Pancreas (tissue), 10 donors: Measurements from ENCODE around the gene E2F1. TPM values are rescaled to one million over a fixed set of nuclear protein-coding genes. Genes with fewer than 3 reads are reported as not detected.

Experiments used
- ATAC-seq, 4 donors: fragments of 200-7000 bp; cut with Tn5 transposase; one replicate each; pipeline versions ENCODE4 v1.8.0 to v1.9.1; 2020; ENCODE audit warnings: mild to moderate bottlenecking in 4 of 4, moderate library complexity in 4 of 4
- DNase-seq, 6 donors: peaks; one replicate each; pipeline ENCODE4 v3.0.0-alpha.2; 2020
- FAIRE-seq: peaks from 2 replicates; lab custom pipeline; 2012; peaks lifted over from hg19 to GRCh38; lab: Jason Lieb, UNC
- H3K27ac ChIP-seq, 4 donors: fragments of 200-600 bp; sonication (generic); 1 replicate in 3 of 4; 2 replicates in 1 of 4; pipeline versions ENCODE4 v1.5.0 to v1.8.0; 2020
- H3K27me3 ChIP-seq, 4 donors: fragments of 200-600 bp; one replicate each; pipeline ENCODE4 v1.8.0; 2021
- H3K36me3 ChIP-seq, 3 donors: fragments of 200-600 bp; sonication (generic) in 1 of 3; one replicate each; pipeline versions ENCODE4 v1.5.0 to v1.8.0; 2020 to 2021
- H3K4me1 ChIP-seq, 3 donors: fragments of 200-600 bp; one replicate each; pipeline ENCODE4 v1.8.0; 2021
- H3K4me3 ChIP-seq, 4 donors: fragments of 200-600 bp; sonication (generic) in 2 of 4; one replicate each; pipeline versions ENCODE4 v1.5.0 to v1.8.0; 2020 to 2021
- H3K9me3 ChIP-seq, 4 donors: fragments of 200-600 bp; one replicate each; pipeline ENCODE4 v1.8.0; 2021
- CTCF ChIP-seq, 4 donors: fragments of 200-600 bp; sonication (generic) in 3 of 4; IDR thresholded peaks; one replicate each; pipeline versions ENCODE4 v1.5.0 to v1.8.0; 2021; ENCODE audit warnings: antibody characterized with exemption in 4 of 4
- WGBS, 2 donors: extraction: QIAGEN DNeasy Blood & Tissue Kit; methylation state at CpG; one replicate each; pipeline ENCODE4 v1.1.7; 2013; 5-methylcytosine and 5-hydroxymethylcytosine counted together
- intact Hi-C, 3 donors: fragments of 100-400 bp; cut with DNase I; formaldehyde crosslinking; loops; one replicate each; pipeline versions ENCODE4 v1.11.1 to v1.14.2; 2022
- polyA plus RNA-seq, 2 donors: library from polyadenylated mRNA; stranded (reverse); fragments of 200-250 nt; gene quantifications; one replicate each; pipeline ENCODE4 v1.2.3, GENCODE V29; 2013
- total RNA-seq, 6 donors: library from RNA; stranded (reverse); fragmentation: NEBNext Ultra II Directional in 4 of 6; extraction: Animal tissue kit (Norgen Biotek cat#: 25700) in 4 of 6; gene quantifications; one replicate each; pipeline versions ENCODE4 v1.2.1 to v1.2.4, GENCODE V29; 2021 to 2023
- donor health status: healthy with polysubstance abuse.
- donor health status: DM: no; HTN: no; CAD: no; lungs with moderate emphysema.
- donor health status: DM: no; HTN: no; CAD: no.
- donor health status: control.
- donor health status: control.
- donor health status: Bipolar disorder and iron deficiency.
- donor health status: DM: yes; HTN: yes; CAD: no.
- donor health status: DM: no; HTN: no; CAD: no.
- donor health status: DM: no; HTN: no; CAD: no.
- donor health status: DM: yes; HTN: yes; CAD: no.

E2F1 gene
- total and polyA plus RNA-seq, 8 donors = 0.23 to 0.92 (median 0.60) TPM

GRCh38 chr20:33668466-33669155, 17.6 kb downstream of the E2F1 start:
- Histone ChIP-seq H3K36me3 (no peaks in the 10 kb centered on the region), H3K27ac (no peak overlapping the region), H3K9me3 (no peaks in the 10 kb centered on the region), H3K4me3 (peak overlapping the region in 1 of 4 donors; percentile 75), H3K4me1 (peaks cover 0 to 23% (median 7%) of the 10 kb centered on the region in 3 donors), H3K27me3 (no peaks in the 10 kb centered on the region)
- TF ChIP-seq CTCF (IDR thresholded peaks at IDR 0.05) = no peak
- no peak for DNase-seq
- no peak for ATAC-seq
- WGBS, 2 donors = 61 to 71% methylated on average over 13 of the region's 13 CpGs
- FAIRE-seq = no peak
- intact Hi-C loops = no loop called here

- no peaks in the 10 kb centered on the region for H3K36me3 ChIP-seq
Observed at GRCh38 chr20:33667676-33668465, 18.3 kb downstream of the E2F1 start.

GRCh38 chr20:33667245-33667675, 18.9 kb downstream of the E2F1 start:
- H3K4me3 ChIP-seq = peak overlapping the region; percentile 39 to 75 (median 45)
- peaks cover 0 to 17% (median 7%) of the 10 kb centered on the region in 3 donors for H3K4me1 ChIP-seq
- peak; percentile 65 to 90 (median 80) for DNase-seq
- ATAC-seq = peak; percentile 24 to 45 (median 34)
- no peak for FAIRE-seq
- peak overlapping the region; percentile 79 to 96 (median 92) for H3K27ac ChIP-seq
- H3K36me3 ChIP-seq = no peaks in the 10 kb centered on the region
- TF ChIP-seq CTCF (IDR thresholded peaks at IDR 0.05) = no peak
- intact Hi-C loops = no loop called here
- H3K9me3 ChIP-seq = no peaks in the 10 kb centered on the region
- WGBS, 2 donors = 1 to 10% methylated on average over 35 to 55 of the region's 55 CpGs
- no peaks in the 10 kb centered on the region for H3K27me3 ChIP-seq

More at GRCh38 chr20:33667676-33668465, 18.3 kb downstream of the E2F1 start:
- intact Hi-C loops = no loop called here
- H3K4me3 ChIP-seq = peak overlapping the region; percentile 39 to 75 (median 45)
- H3K27me3 ChIP-seq = no peaks in the 10 kb centered on the region
- peak; percentile 70 to 87 (median 86) for TF ChIP-seq CTCF (IDR thresholded peaks at IDR 0.05)
- 2 to 20% methylated on average over 45 to 47 of the region's 47 CpGs for WGBS, 2 donors
- peaks cover 0 to 17% (median 7%) of the 10 kb centered on the region in 3 donors for H3K4me1 ChIP-seq
- ATAC-seq (peak; percentile 61 to 77 (median 72)), FAIRE-seq (no peak), DNase-seq (peak; percentile 75 to 95 (median 87))
- H3K9me3 ChIP-seq = no peaks in the 10 kb centered on the region
- H3K27ac ChIP-seq = peak overlapping the region; percentile 79 to 96 (median 92)

GRCh38 chr20:33666293-33667244, 19.6 kb downstream of the E2F1 start, which contains the start of gene ACTL10:
Gene ACTL10 (plus strand): TSS chr20:33666943. CDS start chr20:33667498, 555 bp downstream.
- DNase-seq = peak; percentile 97 to 99 (median 98)
- intact Hi-C loops = no loop called here
- Histone ChIP-seq H3K9me3 (no peaks in the 10 kb centered on the region), H3K4me1 (peaks cover 0 to 17% (median 7%) of the 10 kb centered on the region in 3 donors), H3K27me3 (no peaks in the 10 kb centered on the region), H3K4me3 (peak within 1 kb of the TSS; percentile 39 to 75 (median 45)), H3K27ac (peak within 1 kb of the TSS; percentile 79 to 96 (median 92)), H3K36me3 (no peaks in the 10 kb centered on the region)
- peak in 1 of 4 donors; percentile 14 for TF ChIP-seq CTCF (IDR thresholded peaks at IDR 0.05)
- peak; percentile 67 for FAIRE-seq
- 1 to 11% methylated on average over 50 of the region's 50 CpGs for WGBS, 2 donors
- ATAC-seq = peak; percentile 73 to 83 (median 80)
